Astrocyte of the spinal cord (primary cell): ENCODE results near the gene C1orf210.

Experiments
- DNase-seq: peaks from one replicate; pipeline ENCODE4 v3.0.0; 2011; ENCODE audit warnings: low read depth, low spot score
- H3K4me3 ChIP-seq: 2 replicates; pipeline ENCODE4 v1.5.1; 2011; ENCODE audit warnings: low read depth, mild to moderate bottlenecking, low read length, moderate library complexity
- in situ Hi-C: cut with HindIII; loops from 2 replicates; pipeline ENCODE4 v1.10.0; 2017; ENCODE audit warnings: low sequenced_read_pairs
- TF ChIP-seq, protein P1 (sequence below): IDR thresholded peaks from 2 replicates; pipeline ENCODE4 v1.5.1; 2012; ENCODE audit warnings: low read depth, mild to moderate bottlenecking, low read length, inconsistent platforms

The C1orf210 gene

DNA sequence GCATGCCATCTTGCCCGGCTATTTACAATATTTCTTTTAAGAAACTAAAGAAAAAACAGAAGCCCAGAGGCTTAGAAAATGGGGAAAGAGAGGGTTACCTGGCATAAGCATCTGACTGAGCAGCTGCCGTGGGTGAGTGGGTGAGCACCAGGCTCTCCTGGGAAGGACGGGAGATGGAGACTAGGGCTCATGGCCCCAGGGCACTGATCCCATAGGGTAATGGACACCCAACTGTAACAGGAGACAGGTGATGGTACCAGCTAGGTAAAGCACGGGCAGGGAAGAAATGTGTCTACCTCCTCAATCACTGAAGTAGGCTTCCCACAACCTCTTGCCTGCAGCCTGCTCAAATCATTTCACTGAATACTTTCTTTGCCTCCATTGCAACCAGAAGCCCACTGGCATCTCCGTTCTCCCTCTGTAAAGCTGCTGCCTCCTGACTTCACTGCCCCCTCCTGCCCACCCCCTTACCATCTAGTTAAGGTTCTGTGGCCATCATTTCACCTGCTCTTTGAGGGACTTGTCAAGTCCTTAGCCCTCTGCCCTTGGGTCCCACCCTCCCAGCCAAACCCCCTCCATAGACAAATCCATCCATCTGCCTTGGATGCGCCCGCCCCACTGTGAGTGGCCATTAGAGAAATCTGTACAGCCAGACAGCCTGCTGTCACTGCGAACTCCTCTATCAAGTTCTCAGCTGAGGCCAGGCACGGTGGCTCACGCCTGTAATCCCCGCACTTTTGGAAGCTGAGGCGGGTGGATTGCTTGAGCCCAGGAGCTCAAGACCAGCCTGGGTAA, 9.4 kb downstream of the C1orf210 start:
- in situ Hi-C loops, result no loop called here
- TF ChIP-seq, protein P1, sequence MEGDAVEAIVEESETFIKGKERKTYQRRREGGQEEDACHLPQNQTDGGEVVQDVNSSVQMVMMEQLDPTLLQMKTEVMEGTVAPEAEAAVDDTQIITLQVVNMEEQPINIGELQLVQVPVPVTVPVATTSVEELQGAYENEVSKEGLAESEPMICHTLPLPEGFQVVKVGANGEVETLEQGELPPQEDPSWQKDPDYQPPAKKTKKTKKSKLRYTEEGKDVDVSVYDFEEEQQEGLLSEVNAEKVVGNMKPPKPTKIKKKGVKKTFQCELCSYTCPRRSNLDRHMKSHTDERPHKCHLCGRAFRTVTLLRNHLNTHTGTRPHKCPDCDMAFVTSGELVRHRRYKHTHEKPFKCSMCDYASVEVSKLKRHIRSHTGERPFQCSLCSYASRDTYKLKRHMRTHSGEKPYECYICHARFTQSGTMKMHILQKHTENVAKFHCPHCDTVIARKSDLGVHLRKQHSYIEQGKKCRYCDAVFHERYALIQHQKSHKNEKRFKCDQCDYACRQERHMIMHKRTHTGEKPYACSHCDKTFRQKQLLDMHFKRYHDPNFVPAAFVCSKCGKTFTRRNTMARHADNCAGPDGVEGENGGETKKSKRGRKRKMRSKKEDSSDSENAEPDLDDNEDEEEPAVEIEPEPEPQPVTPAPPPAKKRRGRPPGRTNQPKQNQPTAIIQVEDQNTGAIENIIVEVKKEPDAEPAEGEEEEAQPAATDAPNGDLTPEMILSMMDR, result no peak
- H3K4me3 ChIP-seq, result no peak overlapping the region
- DNase-seq, result no peak

DNA sequence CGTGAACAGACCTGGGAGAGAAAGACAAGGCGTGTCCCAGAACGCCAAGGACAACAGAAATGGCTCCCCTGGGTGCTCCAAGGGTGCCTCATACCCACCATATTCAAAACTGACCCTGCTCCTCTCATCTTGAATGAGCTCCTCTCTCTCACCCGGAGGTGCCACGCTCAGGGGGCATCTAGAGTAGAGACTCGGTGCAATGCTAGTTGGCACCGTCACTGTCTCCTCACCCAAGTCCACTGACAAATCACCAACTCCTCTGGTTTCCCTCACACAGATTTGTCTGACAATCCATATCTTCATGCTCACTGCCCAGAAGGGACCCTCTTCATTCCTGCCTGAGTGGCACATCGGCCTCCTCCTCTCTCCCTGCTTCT, 10.6 kb downstream of the C1orf210 start:
- no peak for DNase-seq
- H3K4me3 ChIP-seq, result no peak overlapping the region
- in situ Hi-C loops, result no loop called here
- TF ChIP-seq, protein P1, result no peak

DNA sequence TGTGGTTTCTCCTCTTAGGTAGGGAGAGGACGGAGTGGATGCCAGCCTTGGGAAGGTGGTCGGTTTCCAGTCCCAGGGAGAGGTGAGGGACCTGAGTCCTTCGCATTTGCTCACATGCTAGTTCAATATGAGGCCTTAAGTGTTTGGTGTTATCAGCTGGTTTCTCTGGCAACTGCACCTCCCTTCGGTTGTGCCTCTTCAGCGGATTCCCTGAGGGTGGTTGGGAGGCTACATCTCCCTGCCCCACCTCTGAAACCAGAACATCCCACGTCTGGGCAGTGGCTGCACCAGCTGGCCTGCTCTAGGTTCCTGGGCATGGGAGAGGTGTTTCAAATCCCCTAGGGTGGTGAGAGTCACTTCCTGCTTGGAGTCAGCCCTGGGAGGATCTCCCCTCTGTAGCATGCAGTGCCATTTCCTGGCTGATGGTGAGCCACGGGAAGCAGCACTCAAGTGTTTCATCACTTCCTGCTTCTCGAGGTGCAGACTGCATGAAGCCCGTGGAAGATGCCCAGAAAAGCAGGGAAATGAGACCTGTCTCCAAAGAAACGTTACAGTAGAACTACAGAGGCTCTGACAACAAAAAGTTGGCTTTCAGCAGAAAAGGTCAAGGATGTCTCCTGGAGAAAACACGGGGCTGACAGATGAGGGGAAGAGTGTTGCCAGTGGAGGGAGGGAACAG, 11.1 kb downstream of the C1orf210 start:
- in situ Hi-C loops, result no loop called here
- H3K4me3 ChIP-seq, result no peak overlapping the region
- TF ChIP-seq, protein P1, result no peak
- peak; percentile 17 for DNase-seq

DNA sequence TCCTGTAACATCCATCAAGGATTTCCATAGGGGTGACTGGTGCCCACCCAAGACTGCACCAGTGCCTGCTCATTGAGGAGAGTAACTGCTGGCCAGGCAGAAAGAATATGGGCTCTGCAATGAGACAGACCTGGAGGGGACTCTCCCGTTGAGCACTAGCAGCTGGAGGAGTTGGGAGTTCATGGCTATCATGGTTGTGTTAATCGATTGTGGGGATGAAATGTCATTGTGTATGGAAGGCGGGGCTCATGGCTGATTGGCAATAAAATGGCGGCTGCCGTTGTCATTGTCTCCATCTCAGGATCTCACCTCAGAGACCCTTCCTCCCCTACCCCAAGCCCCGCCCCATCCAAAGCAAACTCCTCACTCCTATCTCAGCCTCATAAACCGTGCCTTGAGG, 11.7 kb downstream of the C1orf210 start:
- TF ChIP-seq, protein P1, result no peak
- no peak overlapping the region for H3K4me3 ChIP-seq
- no peak for DNase-seq
- in situ Hi-C loops, result no loop called here

DNA sequence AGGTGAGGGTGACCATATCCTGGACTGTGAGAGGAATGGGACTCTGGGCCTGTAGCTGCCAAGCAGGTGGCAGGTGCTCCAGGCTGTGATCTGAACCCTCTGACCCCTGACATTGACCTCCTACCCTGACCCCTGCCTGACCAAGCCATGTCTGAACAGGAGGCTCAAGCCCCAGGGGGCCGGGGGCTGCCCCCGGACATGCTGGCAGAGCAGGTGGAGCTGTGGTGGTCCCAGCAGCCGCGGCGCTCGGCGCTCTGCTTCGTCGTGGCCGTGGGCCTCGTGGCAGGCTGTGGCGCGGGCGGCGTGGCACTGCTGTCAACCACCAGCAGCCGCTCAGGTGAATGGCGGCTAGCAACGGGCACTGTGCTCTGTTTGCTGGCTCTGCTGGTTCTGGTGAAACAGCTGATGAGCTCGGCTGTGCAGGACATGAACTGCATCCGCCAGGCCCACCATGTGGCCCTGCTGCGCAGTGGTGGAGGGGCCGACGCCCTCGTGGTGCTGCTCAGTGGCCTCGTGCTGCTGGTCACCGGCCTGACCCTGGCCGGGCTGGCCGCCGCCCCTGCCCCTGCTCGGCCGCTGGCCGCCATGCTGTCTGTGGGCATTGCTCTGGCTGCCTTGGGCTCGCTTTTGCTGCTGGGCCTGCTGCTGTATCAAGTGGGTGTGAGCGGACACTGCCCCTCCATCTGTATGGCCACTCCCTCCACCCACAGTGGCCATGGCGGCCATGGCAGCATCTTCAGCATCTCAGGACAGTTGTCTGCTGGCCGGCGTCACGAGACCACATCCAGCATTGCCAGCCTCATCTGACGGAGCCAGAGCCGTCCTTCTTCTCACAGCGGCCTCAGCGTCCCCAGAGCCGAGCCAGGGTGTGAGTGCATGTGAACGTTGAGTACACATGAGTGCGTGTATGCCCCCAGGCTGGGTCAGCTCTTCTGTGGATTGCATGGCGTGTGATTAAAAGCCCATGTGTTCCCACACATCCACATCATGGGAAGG, 12.5 kb downstream of the C1orf210 start:
- DNase-seq, result no peak
- in situ Hi-C loops, result no loop called here
- TF ChIP-seq, protein P1, result no peak
- no peak overlapping the region for H3K4me3 ChIP-seq

DNA sequence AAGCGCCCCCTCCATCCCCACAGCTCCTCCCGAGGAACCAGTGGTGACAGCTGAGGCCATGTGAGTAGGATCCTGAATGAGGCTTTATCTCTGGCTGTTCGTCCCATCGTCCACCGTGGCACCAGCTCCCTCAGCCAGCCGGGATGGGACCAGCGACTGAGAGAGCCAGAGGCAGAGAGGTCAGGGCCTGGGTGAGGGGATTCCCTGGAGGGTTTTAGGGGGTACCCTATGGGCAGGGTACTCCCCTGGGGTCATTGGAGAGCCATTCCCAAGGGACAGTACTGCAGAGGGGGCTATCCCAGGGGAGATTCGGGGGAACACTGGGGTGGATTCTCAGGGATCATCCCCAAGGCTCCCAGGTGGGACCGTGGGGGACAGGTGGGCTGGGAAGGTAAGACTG, 13.2 kb downstream of the C1orf210 start:
- in situ Hi-C loops, result no loop called here
- no peak for DNase-seq
- TF ChIP-seq, protein P1, result no peak
- no peak overlapping the region for H3K4me3 ChIP-seq
